ENCODE data around the gene TLR8.

TLR8 gene

GRCh38 chrX:12966151-12966550 lies 59.7 kb downstream of the TLR8 start:
- TF ChIP-seq ZFX (IDR thresholded peaks at IDR 0.05; ENCODE audit: borderline replicate concordance) (no peak), CTCF (IDR thresholded peaks at IDR 0.05) (no peak)
- H3K27ac ChIP-seq, result no peak overlapping the region

- H3K27ac ChIP-seq, result no peak overlapping the region
- TF ChIP-seq CTCF (IDR thresholded peaks at IDR 0.05) (no peak), ZFX (IDR thresholded peaks at IDR 0.05; ENCODE audit: borderline replicate concordance) (no peak)
Measured at GRCh38 chrX:12967711-12968465, 61.5 kb downstream of the TLR8 start.

GRCh38 chrX:12970691-12971202 lies 64.3 kb downstream of the TLR8 start:
- H3K27ac ChIP-seq, result no peak overlapping the region
- TF ChIP-seq ZFX (IDR thresholded peaks at IDR 0.05; ENCODE audit: borderline replicate concordance), result no peak
- TF ChIP-seq CTCF (IDR thresholded peaks at IDR 0.05), result no peak

GRCh38 chrX:12971282-12972003 lies 65.0 kb downstream of the TLR8 start:
- TF ChIP-seq ZFX (IDR thresholded peaks at IDR 0.05; ENCODE audit: borderline replicate concordance) (no peak), CTCF (IDR thresholded peaks at IDR 0.05) (no peak)
- no peak overlapping the region for H3K27ac ChIP-seq

- no peak overlapping the region for H3K27ac ChIP-seq
- no peak for TF ChIP-seq CTCF (IDR thresholded peaks at IDR 0.05)
Measured at GRCh38 chrX:12972243-12972642, 65.8 kb downstream of the TLR8 start.
